Loucy (cell line): ENCODE data around the gene VCL.

Experiments
- CTCF ChIP-seq: fragments of 200-600 bp; sonication (generic); conservative IDR thresholded peaks from 2 replicates; pipeline ENCODE4 v1.5.1; 2014; ENCODE audit warnings: mild to moderate bottlenecking, antibody characterized with exemption, low read length
- EZH2phosphoT487 ChIP-seq: fragments of 200-600 bp; IDR thresholded peaks from 2 replicates; pipeline ENCODE4 v1.6.1; 2018; ENCODE audit warnings: antibody characterized with exemption, mild to moderate bottlenecking, moderate library complexity, borderline replicate concordance

DNA sequence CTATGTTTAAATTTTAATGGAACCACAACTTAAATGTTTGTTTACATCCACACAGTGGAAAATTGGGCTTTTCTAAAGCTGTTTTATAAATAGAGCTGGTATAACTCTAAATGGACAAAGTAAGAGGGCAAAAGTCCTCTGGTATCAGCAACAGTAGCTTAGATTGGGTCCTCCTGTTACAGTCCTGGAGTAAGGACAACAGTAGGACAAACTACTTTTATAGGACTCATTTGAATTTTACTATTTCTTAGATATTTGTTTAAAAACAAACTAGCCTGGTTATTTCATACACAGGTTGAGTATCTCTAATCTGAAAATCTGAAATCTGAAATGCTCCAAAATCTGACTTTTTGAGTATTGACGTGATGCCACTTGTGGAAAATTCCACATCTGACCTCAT is 8.4 kb downstream of the VCL start:
- TF ChIP-seq EZH2phosphoT487 (no peak), CTCF (no peak)
